Pancreas (tissue), 10 donors: ENCODE data around the gene TOR1AIP1. TPM values are rescaled to one million over a fixed set of nuclear protein-coding genes. Genes with fewer than 3 reads are reported as not detected.

Experiments
- ATAC-seq, 4 donors: fragments of 200-7000 bp; cut with Tn5 transposase; one replicate each; pipeline versions ENCODE4 v1.8.0 to v1.9.1; 2020; ENCODE audit warnings: mild to moderate bottlenecking in 4 of 4, moderate library complexity in 4 of 4
- DNase-seq, 6 donors: peaks; one replicate each; pipeline ENCODE4 v3.0.0-alpha.2; 2020
- FAIRE-seq: peaks from 2 replicates; lab custom pipeline; 2012; peaks lifted over from hg19 to GRCh38; lab: Jason Lieb, UNC
- H3K27ac ChIP-seq, 4 donors: fragments of 200-600 bp; sonication (generic); 1 replicate in 3 of 4; 2 replicates in 1 of 4; pipeline versions ENCODE4 v1.5.0 to v1.8.0; 2020
- H3K27me3 ChIP-seq, 4 donors: fragments of 200-600 bp; one replicate each; pipeline ENCODE4 v1.8.0; 2021
- H3K36me3 ChIP-seq, 3 donors: fragments of 200-600 bp; sonication (generic) in 1 of 3; one replicate each; pipeline versions ENCODE4 v1.5.0 to v1.8.0; 2020 to 2021
- H3K4me1 ChIP-seq, 3 donors: fragments of 200-600 bp; one replicate each; pipeline ENCODE4 v1.8.0; 2021
- H3K4me3 ChIP-seq, 4 donors: fragments of 200-600 bp; sonication (generic) in 2 of 4; one replicate each; pipeline versions ENCODE4 v1.5.0 to v1.8.0; 2020 to 2021
- H3K9me3 ChIP-seq, 4 donors: fragments of 200-600 bp; one replicate each; pipeline ENCODE4 v1.8.0; 2021
- CTCF ChIP-seq, 4 donors: fragments of 200-600 bp; sonication (generic) in 3 of 4; IDR thresholded peaks; one replicate each; pipeline versions ENCODE4 v1.5.0 to v1.8.0; 2021; ENCODE audit warnings: antibody characterized with exemption in 4 of 4
- WGBS, 2 donors: extraction: QIAGEN DNeasy Blood & Tissue Kit; methylation state at CpG; one replicate each; pipeline ENCODE4 v1.1.7; 2013; 5-methylcytosine and 5-hydroxymethylcytosine counted together
- intact Hi-C, 3 donors: fragments of 100-400 bp; cut with DNase I; formaldehyde crosslinking; loops; one replicate each; pipeline versions ENCODE4 v1.11.1 to v1.14.2; 2022
- polyA plus RNA-seq, 2 donors: library from polyadenylated mRNA; stranded (reverse); fragments of 200-250 nt; gene quantifications; one replicate each; pipeline ENCODE4 v1.2.3, GENCODE V29; 2013
- total RNA-seq, 6 donors: library from RNA; stranded (reverse); fragmentation: NEBNext Ultra II Directional in 4 of 6; extraction: Animal tissue kit (Norgen Biotek cat#: 25700) in 4 of 6; gene quantifications; one replicate each; pipeline versions ENCODE4 v1.2.1 to v1.2.4, GENCODE V29; 2021 to 2023
- donor health status: healthy with polysubstance abuse.
- donor health status: DM: no; HTN: no; CAD: no; lungs with moderate emphysema.
- donor health status: DM: no; HTN: no; CAD: no.
- donor health status: control.
- donor health status: control.
- donor health status: Bipolar disorder and iron deficiency.
- donor health status: DM: yes; HTN: yes; CAD: no.
- donor health status: DM: no; HTN: no; CAD: no.
- donor health status: DM: no; HTN: no; CAD: no.
- donor health status: DM: yes; HTN: yes; CAD: no.

Gene TOR1AIP1
- total and polyA plus RNA-seq, 8 donors = 8.8 to 29.9 (median 19.0) TPM

DNA sequence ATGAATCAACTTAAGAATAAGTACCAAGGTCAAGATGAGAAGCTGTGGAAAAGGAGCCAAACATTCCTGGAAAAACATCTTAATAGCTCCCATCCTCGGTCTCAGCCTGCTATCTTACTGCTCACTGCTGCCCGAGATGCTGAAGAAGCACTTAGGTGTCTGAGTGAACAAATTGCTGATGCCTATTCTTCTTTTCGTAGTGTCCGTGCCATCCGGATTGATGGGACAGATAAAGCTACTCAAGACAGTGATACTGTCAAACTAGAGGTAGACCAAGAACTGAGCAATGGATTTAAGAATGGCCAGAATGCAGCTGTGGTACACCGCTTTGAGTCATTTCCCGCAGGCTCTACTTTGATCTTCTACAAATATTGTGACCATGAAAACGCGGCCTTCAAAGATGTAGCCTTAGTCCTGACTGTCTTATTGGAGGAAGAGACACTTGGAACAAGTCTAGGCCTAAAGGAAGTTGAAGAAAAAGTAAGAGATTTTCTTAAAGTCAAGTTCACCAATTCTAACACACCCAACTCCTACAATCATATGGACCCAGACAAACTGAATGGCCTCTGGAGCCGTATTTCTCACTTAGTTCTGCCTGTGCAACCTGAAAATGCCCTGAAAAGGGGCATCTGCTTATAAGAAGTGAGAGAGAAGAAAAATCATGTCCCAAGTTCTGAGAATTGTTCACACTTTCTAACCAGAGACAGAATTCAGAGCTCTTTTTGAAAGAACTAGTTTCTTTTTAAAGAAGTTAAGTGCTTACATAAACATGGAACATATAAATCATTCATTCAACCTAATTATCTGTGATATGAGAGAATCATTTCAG, 35.7 kb downstream of the TOR1AIP1 start:
- no peaks in the 10 kb centered on the region for H3K9me3 ChIP-seq
- 83 to 85% methylated on average over 10 of the region's 10 CpGs for WGBS, 2 donors
- DNase-seq = no peak
- H3K27ac ChIP-seq = no peak overlapping the region
- no peaks in the 10 kb centered on the region for H3K27me3 ChIP-seq
- H3K36me3 ChIP-seq = peaks cover 0 to 41% (median 8%) of the 10 kb centered on the region in 3 donors
- no peak overlapping the region for H3K4me3 ChIP-seq
- intact Hi-C loops = no loop called here
- no peak for TF ChIP-seq CTCF (IDR thresholded peaks at IDR 0.05)
- ATAC-seq = no peak
- no peak for FAIRE-seq
- H3K4me1 ChIP-seq = no peaks in the 10 kb centered on the region

- no peak for TF ChIP-seq CTCF (IDR thresholded peaks at IDR 0.05)
- Histone ChIP-seq H3K4me1 (no peaks in the 10 kb centered on the region), H3K27ac (no peak overlapping the region), H3K4me3 (no peak overlapping the region), H3K36me3 (peaks cover 0 to 22% (median 8%) of the 10 kb centered on the region in 3 donors), H3K27me3 (no peaks in the 10 kb centered on the region), H3K9me3 (no peaks in the 10 kb centered on the region)
- FAIRE-seq (no peak), DNase-seq (no peak), ATAC-seq (no peak)
- WGBS, 2 donors = 89 to 97% methylated on average over 1 of the region's 1 CpG
- intact Hi-C loops = no loop called here
These were observed 39.4 kb downstream of the TOR1AIP1 start for GRCh38 chr1:179921472-179921871.

DNA sequence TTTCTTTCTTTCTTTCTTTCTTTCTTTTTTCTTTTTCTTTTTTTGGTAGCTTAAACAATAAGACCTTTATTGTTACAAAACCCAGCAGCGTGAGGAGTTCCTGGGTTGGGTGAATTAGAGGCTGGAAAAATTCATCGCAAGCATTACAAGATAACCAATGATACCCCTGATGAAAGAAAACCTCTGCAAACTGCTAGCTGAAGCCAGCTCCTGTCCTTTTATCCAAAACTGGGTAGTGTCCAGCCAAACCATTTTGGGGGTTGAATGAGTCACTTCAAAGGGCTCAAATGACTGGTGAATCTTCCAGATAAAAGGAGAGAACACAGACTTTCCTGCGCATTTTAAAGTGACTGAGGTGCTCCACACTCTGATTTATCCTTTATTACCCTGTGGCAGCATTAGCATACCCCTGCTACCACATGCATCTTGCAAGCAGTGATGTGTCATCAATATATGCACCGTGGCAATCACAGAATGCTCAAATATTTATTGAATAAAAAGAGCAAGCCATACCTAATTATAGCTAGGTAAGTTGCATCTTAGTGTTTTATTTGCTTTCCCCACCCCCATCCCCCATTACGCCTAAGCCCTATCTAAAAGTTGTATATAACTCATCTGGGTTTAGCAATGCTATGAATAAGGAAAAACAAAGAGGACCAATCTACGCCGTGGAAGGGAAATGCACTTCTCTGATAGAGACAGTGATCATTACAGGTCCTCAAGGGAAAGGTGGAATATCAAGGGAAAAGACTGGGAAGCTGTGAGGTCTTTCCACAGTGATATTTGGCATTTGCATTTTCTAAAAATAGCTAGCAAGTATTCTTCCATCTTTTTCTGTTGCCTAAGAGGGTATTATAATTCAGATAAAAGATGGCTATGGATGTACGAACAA, 40.1 kb downstream of the TOR1AIP1 start:
- no peak for TF ChIP-seq CTCF (IDR thresholded peaks at IDR 0.05)
- no peaks in the 10 kb centered on the region for H3K9me3 ChIP-seq
- ATAC-seq (no peak), DNase-seq (no peak), FAIRE-seq (no peak)
- intact Hi-C loops = no loop called here
- no peaks in the 10 kb centered on the region for H3K4me1 ChIP-seq
- H3K4me3 ChIP-seq = no peak overlapping the region
- 84 to 85% methylated on average over 8 of the region's 8 CpGs for WGBS, 2 donors
- no peak overlapping the region for H3K27ac ChIP-seq
- no peaks in the 10 kb centered on the region for H3K27me3 ChIP-seq
- H3K36me3 ChIP-seq = peaks cover 0 to 20% (median 8%) of the 10 kb centered on the region in 3 donors

DNA sequence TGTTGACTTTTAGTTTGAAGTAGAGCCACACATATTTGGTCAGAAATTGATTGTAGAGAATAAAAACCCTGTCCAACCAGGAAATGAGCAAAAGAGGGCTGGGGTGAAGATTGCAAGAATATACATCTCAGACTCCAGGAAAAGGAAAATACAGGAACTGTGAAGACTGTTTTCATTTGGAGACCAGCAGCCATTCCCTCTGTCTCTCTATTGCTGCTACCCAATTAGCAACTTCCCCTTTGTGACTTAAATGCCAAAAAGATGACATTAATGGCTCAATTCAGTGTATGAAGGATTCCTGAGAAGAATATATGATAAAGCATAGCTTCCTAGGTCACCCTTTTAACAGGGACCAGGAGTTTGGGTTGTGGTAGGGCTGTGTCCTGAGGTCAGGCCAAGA, 40.9 kb downstream of the TOR1AIP1 start:
- no peak for FAIRE-seq

More for the DNA sequence above, 40.9 kb downstream of the TOR1AIP1 start:
- ATAC-seq = no peak
- Histone ChIP-seq H3K27ac (no peak overlapping the region), H3K4me1 (no peaks in the 10 kb centered on the region), H3K4me3 (no peak overlapping the region), H3K27me3 (no peaks in the 10 kb centered on the region), H3K36me3 (peaks cover 0 to 12% (median under 1%) of the 10 kb centered on the region in 3 donors), H3K9me3 (no peaks in the 10 kb centered on the region)
- no peak for DNase-seq
- TF ChIP-seq CTCF (IDR thresholded peaks at IDR 0.05) = no peak
- intact Hi-C loops = no loop called here
